Measurements from ENCODE around the gene NHP2. TPM values are rescaled to one million over a fixed set of nuclear protein-coding genes. Genes with fewer than 3 reads are reported as not detected.

Gene NHP2
- total RNA-seq: 135 and 139 TPM in 2 replicates

DNA sequence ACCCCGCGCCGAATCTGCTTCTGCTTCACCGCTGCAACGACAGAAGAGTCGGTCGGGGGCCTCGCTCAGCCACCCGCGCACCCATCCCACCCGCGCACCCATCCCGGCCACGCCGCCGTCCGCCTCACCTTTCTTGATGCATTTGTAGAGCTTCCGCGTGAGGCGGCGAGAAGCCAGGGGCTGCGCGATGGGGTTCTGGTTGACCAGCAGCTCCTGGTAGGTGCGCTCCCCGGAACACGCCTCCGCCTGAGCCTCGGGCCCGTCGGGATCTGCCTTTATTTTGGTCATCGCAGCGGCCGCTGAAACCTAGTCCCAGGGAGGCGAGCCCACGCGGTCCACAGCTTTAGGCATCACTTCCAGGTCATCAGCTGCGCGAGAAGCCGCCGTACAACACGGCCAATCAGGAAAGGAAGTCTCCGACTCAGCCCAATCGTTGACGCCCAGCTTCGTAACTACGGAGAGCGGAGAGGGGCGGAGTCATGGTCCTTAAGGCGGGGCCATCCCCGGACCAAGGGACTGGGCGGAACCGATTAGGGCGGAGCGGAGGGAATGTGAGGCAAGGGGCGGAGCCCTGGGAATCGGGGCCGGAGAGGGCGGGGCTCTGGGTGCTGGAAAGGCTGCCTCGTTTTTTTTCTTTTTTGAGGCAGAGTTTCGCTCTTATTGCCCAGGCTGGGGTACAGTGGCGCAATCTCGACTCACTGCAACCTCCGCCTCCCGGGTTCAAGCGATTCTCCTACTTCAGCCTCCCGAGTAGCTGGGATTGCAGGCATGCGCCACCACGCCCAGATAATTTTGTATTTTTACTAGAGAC lies at the start of gene NHP2:
NHP2 (minus strand) TSS at position 356 of the 811 bp plus-strand sequence; CDS start at position 288, 68 bp downstream.

DNA sequence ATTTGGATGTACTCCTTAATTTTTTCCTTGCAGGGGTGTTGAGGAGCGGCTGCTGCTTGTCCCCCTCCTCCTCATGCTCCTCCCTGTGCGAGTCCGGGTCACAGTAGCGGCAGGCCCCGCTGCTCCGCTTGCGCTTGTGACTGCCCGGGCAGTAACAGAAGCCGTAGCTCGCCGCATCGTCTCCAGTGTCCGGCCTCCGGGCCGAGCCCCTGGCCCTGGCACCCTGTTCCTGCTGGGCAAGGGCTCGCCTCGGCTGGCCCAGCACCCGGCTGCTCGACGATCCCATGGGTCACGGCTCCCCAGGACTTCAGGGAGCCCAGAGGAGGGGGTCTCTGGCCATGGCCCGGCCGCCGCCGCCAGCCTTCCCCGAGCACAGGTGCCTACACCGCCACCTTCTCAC lies 33.3 kb upstream of the NHP2 start, which contains the start of gene GMCL2:
GMCL2 (minus strand) TSS at position 358 of the 400 bp plus-strand sequence; CDS start at position 286, 72 bp downstream.

DNA sequence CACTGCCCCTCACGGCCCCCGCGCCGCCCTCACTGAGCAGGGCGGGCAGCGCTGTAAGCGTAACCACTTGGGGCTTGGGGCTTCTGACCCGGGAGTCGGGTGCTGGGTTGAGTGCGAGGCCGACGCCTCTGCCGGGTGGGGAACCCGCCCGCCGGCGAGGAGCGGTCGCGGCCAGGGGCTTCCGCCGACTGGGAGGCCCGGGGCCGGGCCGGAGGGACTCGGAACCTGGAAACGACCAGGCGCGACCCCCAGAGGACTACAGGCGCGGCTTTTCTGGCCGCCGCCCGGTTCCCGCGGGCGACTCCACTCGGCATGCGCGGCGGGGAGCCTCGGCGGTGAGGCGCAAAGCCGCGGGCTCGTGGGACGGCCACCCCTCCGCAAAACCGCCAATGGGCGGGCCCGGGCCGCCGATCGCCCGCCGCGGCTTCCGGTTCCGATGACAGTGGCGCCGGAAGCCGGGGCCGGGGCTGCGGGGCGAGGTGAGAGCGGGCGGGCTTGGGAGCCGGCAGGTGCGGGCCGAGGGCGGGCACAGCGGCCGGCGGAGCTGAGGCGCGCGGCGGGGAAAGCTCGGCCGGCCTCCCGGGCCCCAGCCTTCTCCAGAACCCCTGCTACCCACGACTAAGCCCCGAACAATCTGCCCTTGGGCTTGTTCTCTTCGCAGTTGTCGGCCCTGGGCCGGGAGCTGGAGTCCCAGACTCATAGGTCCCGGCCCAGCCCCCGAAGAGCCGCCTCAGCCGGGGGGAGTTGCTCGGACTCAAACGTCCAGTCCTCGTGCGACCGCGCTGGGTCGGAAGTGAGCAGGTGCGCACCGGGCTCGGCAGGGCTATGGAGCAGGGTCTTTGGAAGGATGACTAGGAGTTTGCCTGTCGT lies 22.9 kb downstream of the NHP2 start, which contains the start of gene RMND5B:
RMND5B (plus strand) TSS at position 439 of the 870 bp plus-strand sequence. CDS start 7,106 bp downstream, outside the sequence.

DNA sequence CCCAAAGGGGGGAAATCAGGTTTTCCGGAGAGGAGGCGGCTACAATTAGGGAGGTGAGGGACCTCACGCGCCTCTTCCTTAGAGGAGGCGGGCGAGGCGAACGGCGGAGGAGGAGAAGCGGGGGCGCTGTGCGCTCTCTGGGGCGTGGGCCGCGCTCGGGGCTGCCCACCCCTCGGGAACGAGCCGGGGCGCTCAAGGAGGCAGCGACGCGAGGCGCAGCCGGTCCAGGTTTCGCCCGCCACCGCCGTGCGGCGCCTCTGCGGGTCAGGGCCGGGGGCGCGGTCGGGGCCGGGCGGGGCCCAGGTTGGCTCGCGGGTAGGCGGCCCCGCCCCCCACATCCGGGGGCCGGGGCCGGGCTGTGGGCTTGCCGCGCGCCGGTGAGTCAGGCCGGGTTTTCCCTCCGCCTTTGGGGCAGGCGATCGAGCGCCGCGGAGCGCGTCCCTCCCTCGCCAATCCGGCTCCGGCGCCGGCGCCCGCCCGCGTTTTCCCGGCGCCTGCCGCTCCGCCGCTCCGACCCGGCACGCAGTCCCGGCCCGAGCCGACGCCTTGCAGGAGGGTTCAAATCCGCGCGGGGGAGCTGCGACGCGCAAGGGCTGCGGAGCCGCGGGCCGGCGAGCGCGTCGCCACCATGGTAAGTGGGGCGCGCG lies 40.4 kb downstream of the NHP2 start, which contains the start of gene N4BP3:
N4BP3 (plus strand) TSS at position 392 of the 647 bp plus-strand sequence. CDS start 6,052 bp downstream, outside the sequence.

Other genes with a start within 250 kb of the NHP2 start
- not detected in 2 replicates for gene PROP1, start 157.6 kb downstream of the NHP2 start, total RNA-seq
- under 0.01 and 0.46 TPM in 2 replicates for gene N4BP3, start 40.4 kb downstream of the NHP2 start, total RNA-seq
- 22.6 and 26.0 TPM in 2 replicates for gene RMND5B, start 22.9 kb downstream of the NHP2 start, total RNA-seq
- gene GMCL2, start 33.5 kb upstream of the NHP2 start, total RNA-seq: not detected in 2 replicates
- gene HNRNPAB, start 50.6 kb upstream of the NHP2 start, total RNA-seq: 40.7 and 57.1 TPM in 2 replicates
- 21.4 and 26.9 TPM in 2 replicates for gene PHYKPL, start 78.9 kb upstream of the NHP2 start, total RNA-seq

All from smooth muscle cell of the umbilical artery (primary cell).